ENCODE results near the gene TMPRSS15. TPM values are rescaled to one million over a fixed set of nuclear protein-coding genes. Genes with fewer than 3 reads are reported as not detected.

The TMPRSS15 gene
- polyA plus RNA-seq, 2 of the 4 experiments (the other 2 are of a cell fraction): 0.14 TPM; not detected in 1

GRCh38 chr21:18349468-18349867 is 54.1 kb downstream of the TMPRSS15 start:
- TF ChIP-seq RARB (CRISPR knock-in tag; IDR thresholded peaks at IDR 0.05): no peak
- no peak for TF ChIP-seq TP53 (CRISPR knock-in tag; IDR thresholded peaks at IDR 0.05)
- no peak for TF ChIP-seq ZC3H11A (IDR thresholded peaks at IDR 0.05)
- TF ChIP-seq FOSB (CRISPR knock-in tag; IDR thresholded peaks at IDR 0.05): no peak
- no peak for TF ChIP-seq MYC (IDR thresholded peaks at IDR 0.05; ENCODE audit: borderline replicate concordance, low read length)
- no peak for TF ChIP-seq ZNF302 (CRISPR knock-in tag; IDR thresholded peaks at IDR 0.05)
- no peak for TF ChIP-seq CBX8 (IDR thresholded peaks at IDR 0.05)
- no peak for TF ChIP-seq JUNB (IDR thresholded peaks at IDR 0.05)
- TF ChIP-seq, protein P1, sequence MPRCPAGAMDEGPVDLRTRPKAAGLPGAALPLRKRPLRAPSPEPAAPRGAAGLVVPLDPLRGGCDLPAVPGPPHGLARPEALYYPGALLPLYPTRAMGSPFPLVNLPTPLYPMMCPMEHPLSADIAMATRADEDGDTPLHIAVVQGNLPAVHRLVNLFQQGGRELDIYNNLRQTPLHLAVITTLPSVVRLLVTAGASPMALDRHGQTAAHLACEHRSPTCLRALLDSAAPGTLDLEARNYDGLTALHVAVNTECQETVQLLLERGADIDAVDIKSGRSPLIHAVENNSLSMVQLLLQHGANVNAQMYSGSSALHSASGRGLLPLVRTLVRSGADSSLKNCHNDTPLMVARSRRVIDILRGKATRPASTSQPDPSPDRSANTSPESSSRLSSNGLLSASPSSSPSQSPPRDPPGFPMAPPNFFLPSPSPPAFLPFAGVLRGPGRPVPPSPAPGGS (IDR thresholded peaks at IDR 0.05): no peak
- TF ChIP-seq SMC3 (IDR thresholded peaks at IDR 0.05): no peak
- no peak for TF ChIP-seq RCOR1 (IDR thresholded peaks at IDR 0.05; ENCODE audit: low read depth, low read length)
- no peak for TF ChIP-seq FOXS1 (CRISPR knock-in tag; IDR thresholded peaks at IDR 0.05)
- TF ChIP-seq MAFK (IDR thresholded peaks at IDR 0.05; ENCODE audit: partially characterized antibody): no peak
- WGBS (ENCODE audit: missing lambda C conversion rate): 0% methylated on average over 4 of the region's 4 CpGs
- DNase-seq (ENCODE audit: low read depth in 1 of 2, low spot score in 1 of 2) (no peak), FAIRE-seq (no peak), ATAC-seq (no peak)
- no peaks in the 10 kb centered on the region for H3K4me1 ChIP-seq
- H3K9me3 ChIP-seq: no peaks in the 10 kb centered on the region
- ChIA-PET CTCF (no interaction called here), POLR2A (no interaction called here)
- H3K27ac ChIP-seq: no peak overlapping the region
- H3K4me3 ChIP-seq: no peak overlapping the region
- H3K4me2 ChIP-seq: no peak overlapping the region

DNA sequence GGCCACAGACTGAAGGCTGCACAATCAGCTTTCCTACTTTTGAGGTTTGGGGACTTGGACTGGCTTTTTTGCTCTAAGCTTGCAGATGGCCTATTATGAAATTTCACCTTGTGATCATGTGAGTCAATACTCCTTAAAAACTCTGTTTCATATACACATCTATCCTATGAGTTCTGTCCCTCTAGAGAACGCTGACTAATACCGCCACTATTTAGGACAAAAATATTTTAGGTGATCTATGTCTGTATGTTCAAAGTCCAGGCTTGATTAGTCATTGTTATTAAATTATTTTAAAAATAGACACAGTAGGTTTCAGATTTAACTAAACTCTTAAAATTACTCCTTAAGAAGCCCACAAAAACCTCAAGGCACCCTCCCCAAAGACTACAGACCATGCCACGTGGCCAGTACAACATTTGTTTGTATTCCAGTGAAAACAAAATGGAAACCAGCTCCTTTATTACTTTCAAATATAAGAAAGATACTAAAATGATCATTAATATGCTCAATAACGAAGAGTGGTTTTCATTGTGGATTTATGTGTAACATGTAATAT is 63.1 kb downstream of the TMPRSS15 start:
- no peak for TF ChIP-seq HDAC2 (IDR thresholded peaks at IDR 0.05)
- TF ChIP-seq CTCF (IDR thresholded peaks at IDR 0.05): no peak
- TF ChIP-seq, protein P2, sequence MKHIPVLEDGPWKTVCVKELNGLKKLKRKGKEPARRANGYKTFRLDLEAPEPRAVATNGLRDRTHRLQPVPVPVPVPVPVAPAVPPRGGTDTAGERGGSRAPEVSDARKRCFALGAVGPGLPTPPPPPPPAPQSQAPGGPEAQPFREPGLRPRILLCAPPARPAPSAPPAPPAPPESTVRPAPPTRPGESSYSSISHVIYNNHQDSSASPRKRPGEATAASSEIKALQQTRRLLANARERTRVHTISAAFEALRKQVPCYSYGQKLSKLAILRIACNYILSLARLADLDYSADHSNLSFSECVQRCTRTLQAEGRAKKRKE (CRISPR knock-in tag; IDR thresholded peaks at IDR 0.05; ENCODE audit: low read depth): no peak
- no peak for TF ChIP-seq CHD4 (IDR thresholded peaks at IDR 0.05; ENCODE audit: borderline replicate concordance)
- no peak for TF ChIP-seq HES2 (IDR thresholded peaks at IDR 0.05)
- no peak for TF ChIP-seq ZNF302 (CRISPR knock-in tag; IDR thresholded peaks at IDR 0.05)
- TF ChIP-seq FOSB (CRISPR knock-in tag; IDR thresholded peaks at IDR 0.05): no peak

DNA sequence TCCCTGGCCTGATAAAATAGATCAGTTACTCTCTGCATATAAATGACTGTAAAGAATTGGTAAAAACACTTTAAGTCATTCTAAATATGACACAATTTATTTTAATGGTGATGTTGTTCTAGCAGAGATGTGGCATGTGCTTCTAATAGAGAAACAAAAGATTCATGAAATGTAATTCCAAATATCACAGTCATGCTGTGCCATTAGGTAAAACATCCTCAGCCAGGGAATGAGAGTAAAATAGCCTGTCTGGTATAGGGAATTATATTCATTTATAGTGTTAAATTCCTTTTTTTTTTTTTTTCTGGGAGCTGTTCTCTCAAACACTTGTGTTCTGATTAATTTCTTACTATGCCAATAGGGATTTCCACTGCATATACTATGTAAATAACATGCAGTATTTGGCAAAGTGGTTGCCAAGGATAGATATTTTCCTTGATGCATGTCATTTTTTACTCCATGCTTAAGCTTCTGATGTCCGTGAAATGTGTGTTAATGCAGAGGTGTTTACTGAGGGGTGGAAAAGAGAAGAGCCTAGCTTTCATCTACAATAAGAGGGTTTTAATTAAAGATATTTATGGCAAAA is 67.8 kb downstream of the TMPRSS15 start:
- no peak for DNase-seq (ENCODE audit: low read depth in 1 of 2, low spot score in 1 of 2)
- CTCF ChIA-PET: no interaction called here
- Histone ChIP-seq H3K27ac (no peak overlapping the region), H3K9me3 (no peaks in the 10 kb centered on the region), H3K4me1 (no peaks in the 10 kb centered on the region), H3K4me3 (no peak overlapping the region), H3K4me2 (no peak overlapping the region)
- TF ChIP-seq JUNB (IDR thresholded peaks at IDR 0.05) (no peak), CHD2 (IDR thresholded peaks at IDR 0.05; ENCODE audit: low read length, partially characterized antibody) (no peak), CBX8 (IDR thresholded peaks at IDR 0.05) (no peak), PHF8 (IDR thresholded peaks at IDR 0.05; ENCODE audit: borderline replicate concordance, low read depth) (no peak), ZSCAN20 (CRISPR knock-in tag; IDR thresholded peaks at IDR 0.05) (no peak), CTCF (IDR thresholded peaks at IDR 0.05) (no peak), MAFK (IDR thresholded peaks at IDR 0.05; ENCODE audit: partially characterized antibody) (no peak), HES2 (IDR thresholded peaks at IDR 0.05) (no peak), ZNF302 (CRISPR knock-in tag; IDR thresholded peaks at IDR 0.05) (no peak), BHLHE40 (IDR thresholded peaks at IDR 0.05; ENCODE audit: low read depth, low read length) (no peak)
- ATAC-seq: no peak
- POLR2A ChIA-PET: no interaction called here
- FAIRE-seq: no peak
- WGBS (ENCODE audit: missing lambda C conversion rate): 9% methylated on average over 1 of the region's 1 CpG

More for the DNA sequence above, 63.1 kb downstream of the TMPRSS15 start:
- H3K4me3 ChIP-seq: no peak overlapping the region
- H3K9me3 ChIP-seq: no peaks in the 10 kb centered on the region
- no peaks in the 10 kb centered on the region for H3K4me1 ChIP-seq
- no peak overlapping the region for H3K27ac ChIP-seq
- ChIA-PET POLR2A (no interaction called here), CTCF (no interaction called here)
- 17% methylated on average over 4 of the region's 4 CpGs for WGBS (ENCODE audit: missing lambda C conversion rate)
- ATAC-seq: no peak
- no peak for FAIRE-seq
- no peak overlapping the region for H3K4me2 ChIP-seq
- no peak for DNase-seq (ENCODE audit: low read depth in 1 of 2, low spot score in 1 of 2)
